NCI-H748 treated with DMSO at 0.1 percent for 48 hours (cell line): ENCODE data around the gene IFIT2.
"Not testable (repeated sequence)": the region's sequence is repeated elsewhere in the genome, so short reads cannot be mapped to it uniquely, and the experiment has no call there.

Experiments used
- DNase-seq: peaks from one replicate; lab custom pipeline; 2025; lab: John Stamatoyannopoulos, UW

The IFIT2 gene

DNA sequence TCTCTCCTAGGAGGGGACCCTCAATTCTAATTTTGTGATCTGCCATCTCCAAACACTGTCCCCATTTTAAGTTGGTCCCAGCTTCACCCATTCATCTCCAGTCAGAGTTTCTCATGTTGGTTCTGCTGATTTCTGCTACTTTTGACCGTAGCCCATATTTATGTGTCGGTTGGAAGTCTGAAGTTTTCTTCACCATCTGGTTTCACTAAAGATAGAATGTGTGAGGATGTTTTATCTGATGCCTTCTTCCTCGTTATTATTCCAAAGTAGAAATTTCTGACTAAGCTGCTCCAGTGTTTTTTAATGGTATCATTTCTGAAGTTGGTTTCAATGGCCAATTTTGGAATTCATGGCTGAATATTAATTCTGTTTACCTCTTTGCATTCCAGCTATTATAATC is 21.3 kb upstream of the IFIT2 start:
- DNase-seq = no peak

DNA sequence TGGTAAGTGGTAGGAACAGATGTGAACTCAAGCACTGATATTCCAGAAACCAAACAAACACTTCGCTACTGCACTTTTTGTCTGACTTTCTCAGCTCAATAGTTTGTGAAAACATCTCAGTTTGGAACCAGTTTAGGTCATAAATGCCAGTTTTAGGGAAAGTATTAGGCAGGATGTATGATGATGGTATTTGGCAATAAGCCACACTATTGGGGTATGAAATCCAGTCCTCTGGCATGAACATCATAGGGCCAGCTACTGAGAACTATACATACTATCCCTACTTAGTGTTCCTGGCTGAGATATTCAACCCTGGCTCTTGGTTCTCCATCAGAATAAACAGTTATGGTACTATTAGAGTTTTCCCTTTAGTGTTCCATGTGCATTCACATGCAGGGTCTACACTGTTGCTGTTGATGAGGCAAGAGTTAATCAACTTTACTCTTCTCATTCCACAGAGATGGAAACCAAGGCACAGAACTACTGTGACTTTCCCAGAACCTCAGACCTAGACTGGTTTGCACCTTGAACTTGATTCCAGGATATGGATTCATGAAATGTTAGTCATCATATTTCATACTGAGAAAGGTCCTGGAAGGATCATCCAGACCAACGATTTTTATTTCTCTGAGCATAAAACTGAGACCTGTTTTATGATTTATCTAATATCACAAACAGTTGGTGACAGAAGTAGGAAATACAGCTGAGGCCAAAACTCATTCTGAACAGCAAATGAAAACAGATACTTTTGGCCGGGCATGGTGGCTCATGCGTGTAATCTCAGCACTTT is 20.0 kb upstream of the IFIT2 start:
- no peak for DNase-seq

DNA sequence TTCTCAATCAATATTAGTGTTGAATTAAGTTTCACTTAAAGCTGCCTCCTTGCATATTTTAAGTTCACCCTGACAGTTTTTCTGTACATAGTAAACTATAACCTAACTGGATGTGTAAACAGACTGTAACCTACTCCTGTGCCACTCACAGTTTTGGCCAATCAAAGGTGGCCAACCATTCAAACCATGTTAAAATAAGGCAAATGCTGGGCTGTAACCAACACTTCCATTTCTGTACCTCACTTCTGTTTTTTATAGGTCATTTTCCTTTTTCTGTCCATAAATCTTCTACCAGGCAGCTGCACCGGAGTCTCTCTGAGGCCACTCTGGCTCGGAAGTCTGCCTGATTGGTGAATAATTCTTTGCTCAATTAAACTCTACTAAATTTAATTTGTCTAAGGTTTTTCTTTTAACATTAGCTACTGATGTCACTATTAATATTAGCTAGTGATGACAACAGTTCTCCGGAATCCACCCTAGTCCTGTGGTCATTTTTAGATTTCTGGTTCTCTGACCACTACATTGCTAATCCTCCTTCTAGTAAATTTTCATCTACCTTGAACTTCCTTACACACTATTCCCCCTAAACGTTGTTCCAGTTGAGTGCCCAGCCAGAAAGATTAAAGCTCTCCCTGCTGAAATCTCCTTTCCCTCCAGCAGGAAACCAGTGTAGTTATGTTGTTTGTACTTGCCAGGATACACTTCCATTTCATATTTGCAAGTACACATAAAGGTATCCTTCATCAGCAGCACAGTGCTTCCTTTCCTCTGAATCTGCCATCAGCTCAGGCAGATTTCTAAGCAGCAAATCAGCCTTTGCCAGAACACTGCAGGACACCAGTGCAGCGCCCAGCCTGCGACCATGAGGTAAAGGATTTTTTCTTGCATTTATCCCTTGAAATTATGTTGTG is 18.6 kb upstream of the IFIT2 start:
- DNase-seq = no peak

DNA sequence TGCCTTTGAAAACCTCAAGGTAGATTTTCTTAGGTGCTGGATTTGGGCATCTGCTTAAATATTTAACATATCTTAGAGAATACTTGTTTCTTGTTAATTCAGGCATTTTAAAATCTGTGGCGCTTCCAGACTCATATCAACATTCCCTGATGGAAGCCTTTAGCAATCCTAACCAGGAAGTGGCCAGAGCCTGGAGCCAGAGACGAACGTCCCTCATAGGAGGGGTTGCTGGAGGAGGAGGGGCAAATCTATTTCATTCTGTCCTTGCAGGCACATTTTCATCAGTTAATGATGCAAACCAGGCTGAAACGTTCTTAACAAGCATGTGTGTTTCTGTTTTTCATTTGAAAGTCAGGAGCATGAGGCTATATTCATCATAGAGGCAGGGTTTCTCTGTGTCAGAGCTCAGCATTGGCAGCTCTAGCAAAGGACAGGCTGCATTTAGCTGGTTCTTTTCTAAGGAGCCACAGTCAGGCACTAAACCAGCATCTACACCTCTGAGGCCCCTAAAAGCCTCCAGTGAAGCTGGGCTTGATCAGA is 17.8 kb upstream of the IFIT2 start:
- DNase-seq = no peak

DNA sequence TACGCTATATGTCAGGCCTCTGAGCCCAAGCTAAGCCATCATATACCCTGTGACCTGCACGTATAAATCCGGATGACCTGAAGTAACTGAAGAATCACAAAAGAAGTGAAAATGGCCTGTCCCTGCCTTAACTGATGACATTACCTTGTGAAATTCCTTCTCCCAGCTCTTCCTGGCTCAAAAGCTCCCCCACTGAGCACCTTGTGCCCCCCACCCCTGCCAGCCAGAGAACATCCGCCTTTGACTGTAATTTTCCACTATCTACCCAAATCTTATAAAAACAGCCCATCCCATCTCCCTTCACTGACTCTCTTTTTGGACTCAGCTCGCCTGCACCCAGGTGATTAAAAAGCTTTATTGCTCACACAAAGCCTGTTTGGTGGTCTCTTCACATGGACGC is 17.1 kb upstream of the IFIT2 start:
- DNase-seq = not testable (repeated sequence)

DNA sequence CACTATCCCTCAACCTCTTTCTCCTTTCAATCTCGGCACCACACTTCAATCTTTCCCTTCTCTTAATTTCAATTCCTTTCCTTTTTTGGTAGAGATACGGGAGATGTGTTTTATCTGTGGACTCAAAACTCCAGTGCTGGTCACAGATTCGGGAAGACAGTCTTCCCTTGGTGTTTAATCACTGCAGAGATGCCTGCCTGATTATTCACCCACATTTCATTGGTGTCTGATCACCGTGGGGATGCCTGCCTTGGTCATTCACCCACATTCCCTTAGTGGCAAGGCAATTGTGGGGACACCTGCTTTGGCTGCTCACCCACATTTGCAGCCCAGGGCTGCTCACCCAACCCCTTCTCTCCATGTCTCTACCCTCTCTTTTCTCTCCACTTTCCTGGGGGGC is 16.5 kb upstream of the IFIT2 start:
- DNase-seq = not testable (repeated sequence)

DNA sequence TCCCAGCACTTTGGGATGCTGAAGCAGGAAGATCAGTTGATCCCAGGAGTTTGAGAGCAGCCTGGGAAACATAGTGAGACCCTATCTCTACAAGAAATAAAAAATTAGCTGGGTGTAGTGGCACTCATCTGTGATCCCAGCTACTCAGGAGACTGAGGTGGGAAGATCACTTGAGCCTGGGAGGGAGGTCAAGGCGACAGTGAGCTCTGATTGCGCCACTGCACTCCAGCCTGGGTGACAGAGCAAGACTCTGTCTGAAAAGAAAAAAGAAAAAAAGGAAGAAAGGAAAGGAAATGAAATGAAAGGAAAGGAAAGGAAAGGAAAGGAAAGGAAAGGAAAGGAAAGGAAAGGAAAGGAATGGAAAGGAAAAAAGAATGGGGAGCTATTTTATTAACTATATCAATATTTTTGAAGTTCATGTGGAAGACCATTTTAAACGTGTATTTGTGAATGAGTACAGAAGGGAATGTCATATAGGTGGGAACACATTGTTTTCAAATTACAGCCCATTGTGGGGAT is 7.1 kb upstream of the IFIT2 start:
- no peak for DNase-seq

DNA sequence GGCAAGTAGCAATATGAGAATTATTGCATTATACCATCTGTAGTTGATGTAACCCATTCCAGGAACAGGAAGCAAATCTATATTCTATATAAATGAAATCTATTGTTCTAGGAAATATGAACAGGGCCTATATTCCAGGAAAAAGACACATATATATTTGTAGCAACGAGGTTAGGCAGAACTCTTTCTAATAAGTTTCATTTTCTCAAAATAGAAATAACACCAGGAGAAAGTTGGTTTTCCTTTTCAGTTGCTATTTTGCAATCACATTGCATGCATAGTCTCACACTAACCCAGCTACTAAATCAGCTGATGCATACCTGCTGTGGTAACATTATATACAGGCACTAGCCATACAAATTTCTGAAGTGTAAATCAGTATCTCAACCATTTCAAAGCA is 6.2 kb upstream of the IFIT2 start:
- DNase-seq = no peak

DNA sequence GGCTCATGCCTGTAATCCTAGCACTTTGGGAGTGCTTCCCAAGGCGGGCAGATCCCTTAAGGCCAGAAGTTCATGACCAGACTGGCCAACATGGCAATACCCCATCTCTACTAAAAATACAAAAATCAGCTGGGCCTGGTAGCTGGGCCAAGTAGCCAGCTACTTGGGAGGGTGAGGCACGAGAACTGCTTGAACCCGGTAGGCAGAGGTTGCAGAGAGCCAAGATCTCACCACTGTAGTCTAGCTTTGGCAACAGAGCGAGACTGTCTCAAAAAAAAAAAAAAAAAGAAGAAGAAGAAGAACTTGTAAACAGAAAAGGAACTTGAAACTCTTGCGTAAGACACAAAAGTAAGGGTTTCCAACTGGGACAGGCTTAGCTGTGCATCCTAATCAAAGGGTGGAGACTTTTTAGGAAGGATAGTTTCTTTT is 5.6 kb upstream of the IFIT2 start:
- no peak for DNase-seq

DNA sequence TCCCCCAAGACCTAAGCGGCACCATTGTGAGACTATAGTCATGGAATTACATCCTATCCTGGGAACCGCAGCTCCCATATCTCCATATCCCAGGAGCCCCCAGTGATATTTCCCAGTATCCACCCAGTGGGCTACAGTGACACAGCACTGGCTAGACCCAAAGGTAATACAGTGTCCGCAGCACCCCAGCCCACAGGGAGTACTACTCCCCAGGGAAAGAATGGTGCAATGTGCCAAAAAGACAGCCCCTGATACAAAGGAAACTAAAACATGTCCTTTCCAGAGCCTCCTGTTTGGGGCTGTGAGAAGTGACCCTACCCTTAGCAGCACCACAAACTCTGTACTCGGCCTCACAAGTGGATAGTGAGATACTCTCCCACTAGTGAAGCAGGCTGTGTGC is 4.5 kb upstream of the IFIT2 start:
- DNase-seq = no peak

DNA sequence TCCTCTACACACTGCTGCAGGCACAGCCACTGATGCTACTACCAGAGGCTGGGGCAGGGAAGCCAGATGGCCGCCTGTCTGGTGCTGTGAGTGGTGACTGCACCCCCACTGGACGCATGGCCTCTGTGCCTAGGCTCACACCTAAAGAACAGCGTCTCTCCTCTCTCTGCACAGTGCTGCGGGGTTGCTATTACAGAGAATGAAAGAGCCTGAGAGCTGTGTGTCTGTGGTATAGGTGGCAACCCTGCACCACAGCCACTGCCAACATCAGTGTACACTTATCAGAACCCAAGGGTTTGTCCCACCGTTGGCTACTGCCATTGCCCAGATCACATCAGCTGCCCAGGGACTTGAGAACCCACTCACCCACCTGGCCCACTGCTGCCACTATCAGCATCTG is 4.1 kb upstream of the IFIT2 start:
- no peak for DNase-seq

DNA sequence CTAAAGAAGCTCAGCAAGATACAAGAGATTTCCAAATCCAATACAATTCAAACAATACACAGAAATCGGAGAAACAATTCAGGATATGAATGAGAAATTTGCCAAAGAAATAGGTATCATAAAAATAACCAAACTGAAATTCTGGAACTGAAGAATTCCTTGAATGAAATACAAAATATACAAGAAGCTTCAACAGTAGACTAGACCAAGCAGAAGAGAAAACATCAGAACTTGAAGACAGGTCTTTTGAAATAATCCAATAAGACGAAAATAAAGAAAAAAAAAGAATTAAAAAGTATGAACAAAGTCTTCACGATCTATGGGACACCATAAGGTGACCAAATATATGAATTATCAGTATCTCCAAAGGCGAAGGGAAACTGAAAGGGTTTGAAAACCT is 2.8 kb upstream of the IFIT2 start:
- no peak for DNase-seq

DNA sequence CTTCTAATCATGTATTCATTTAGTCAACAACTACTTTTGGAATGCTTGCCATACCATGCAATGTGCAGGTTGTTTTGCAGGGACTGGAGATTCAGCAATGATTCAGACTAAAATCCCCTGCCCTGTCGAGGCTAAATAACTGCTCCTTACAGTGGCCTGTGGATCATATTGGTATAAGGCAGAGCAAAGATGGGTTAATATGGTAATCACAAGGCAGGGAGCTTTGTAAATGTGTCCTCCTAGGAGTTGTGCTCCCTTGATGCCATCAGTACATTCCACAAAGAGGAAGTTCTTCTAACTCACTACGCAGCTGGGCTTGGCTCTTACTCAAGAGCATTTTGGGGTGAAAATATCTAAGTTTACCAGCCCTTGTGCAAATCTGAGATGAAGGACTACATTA is 614 bp upstream of the IFIT2 start:
- no peak for DNase-seq

DNA sequence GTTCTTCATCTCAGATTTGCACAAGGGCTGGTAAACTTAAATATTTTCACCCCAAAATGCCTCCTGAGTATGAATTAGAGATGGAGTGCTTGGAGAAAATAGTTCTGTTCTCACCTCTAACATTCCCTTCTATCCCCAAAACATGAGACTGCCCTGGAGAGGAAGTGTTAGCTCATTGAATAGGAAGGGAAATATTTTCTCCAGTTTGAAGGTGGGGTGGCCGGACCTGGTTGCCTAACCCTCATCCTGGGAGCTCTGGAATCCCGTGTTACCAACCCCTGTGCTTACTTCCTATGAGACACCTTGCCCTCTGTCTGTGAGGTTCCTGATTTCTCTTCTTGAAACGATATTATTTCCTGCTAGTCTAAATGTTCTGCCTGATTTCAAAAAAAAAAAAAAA is 779 bp downstream of the IFIT2 start:
- DNase-seq = no peak

DNA sequence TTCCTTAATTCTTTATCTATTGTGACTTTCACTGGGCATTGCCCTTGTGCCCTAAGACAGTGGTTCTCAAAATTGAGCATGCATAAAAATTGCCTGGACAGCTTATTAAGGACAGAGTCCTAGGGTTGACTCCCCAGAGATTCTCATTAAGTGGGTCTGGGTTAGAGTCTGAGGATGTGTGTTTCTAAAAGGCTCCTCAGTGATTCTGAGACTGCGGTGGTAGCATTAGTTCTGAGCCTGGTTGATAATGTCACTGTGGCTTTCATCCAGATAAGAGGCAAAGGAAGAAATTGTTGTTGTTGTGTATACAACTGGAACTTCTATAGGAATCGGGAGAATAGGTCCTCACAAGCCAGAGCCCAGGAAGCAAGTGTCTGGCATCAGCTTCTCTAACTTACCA is 1.3 kb downstream of the IFIT2 start:
- no peak for DNase-seq

DNA sequence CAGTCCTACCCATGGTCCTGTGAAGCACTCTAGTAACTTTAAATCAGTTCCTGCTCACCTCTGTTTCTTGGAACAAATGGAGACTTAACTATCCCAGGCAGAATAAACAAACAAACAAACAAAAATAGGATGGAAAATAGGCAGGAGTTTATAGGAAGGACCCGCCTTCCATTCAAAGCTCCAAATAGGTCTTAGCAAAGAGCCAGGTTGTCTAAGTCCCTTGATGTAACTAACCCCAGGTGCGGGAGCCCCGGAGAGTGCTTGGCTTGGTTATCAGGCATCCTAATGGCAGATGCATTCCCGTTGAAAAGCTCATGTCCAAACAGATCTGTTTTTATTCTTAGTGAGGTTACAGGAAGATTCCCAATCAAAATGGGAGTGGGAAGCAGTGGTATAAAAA is 2.2 kb downstream of the IFIT2 start:
- no peak for DNase-seq

DNA sequence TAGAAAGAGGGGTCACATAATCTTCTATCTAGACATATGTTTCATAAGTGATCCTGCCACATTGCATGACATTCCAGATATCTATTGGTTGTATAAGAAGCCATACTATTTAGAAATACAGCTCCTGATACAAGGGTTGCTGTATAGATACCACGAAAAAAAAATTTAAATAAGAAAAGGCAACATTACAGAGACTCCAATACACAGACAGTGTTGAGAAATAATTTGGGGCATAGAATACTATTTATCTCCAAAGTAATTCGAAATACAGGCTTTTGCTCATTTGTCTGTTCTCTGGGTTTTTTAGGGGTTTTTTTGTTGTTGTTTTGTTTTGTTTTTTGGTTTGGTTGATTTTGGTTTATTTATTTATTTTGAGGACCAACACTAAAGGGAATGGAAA is 2.6 kb downstream of the IFIT2 start:
- no peak for DNase-seq

DNA sequence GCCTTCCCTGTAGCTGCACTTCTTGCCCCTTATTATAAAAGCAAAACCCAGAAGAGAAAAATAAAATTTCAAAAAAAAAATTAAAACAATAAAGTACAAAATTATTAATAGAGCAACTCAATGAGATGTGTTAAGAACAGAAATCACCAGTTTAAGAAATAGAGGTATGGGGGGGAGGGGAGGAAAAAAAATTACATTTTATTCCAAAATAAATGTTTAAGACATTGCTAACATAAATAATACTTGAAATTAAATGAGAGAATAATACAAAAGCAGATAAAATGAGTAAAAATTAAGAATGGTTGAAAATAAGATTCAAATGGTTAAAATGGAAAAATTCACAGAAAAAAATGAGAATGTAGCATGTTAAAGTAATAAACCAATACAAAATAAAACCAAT is 3.1 kb downstream of the IFIT2 start:
- no peak for DNase-seq

DNA sequence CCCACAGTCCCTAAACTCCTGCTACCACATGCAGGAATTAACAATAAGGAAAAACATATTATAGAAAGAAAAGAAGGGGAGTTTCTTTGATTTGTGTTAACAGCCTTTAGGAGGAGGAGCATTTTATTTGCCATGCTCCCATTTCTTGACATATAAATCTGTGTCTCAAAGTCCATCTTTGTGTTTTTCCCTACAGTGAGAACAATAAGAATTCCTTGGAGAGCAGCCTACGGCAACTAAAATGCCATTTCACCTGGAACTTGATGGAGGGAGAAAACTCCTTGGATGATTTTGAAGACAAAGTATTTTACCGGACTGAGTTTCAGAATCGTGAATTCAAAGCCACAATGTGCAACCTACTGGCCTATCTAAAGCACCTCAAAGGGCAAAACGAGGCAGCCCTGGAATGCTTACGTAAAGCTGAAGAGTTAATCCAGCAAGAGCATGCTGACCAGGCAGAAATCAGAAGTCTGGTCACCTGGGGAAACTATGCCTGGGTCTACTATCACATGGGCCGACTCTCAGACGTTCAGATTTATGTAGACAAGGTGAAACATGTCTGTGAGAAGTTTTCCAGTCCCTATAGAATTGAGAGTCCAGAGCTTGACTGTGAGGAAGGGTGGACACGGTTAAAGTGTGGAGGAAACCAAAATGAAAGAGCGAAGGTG is 4.1 kb downstream of the IFIT2 start:
- DNase-seq = no peak

DNA sequence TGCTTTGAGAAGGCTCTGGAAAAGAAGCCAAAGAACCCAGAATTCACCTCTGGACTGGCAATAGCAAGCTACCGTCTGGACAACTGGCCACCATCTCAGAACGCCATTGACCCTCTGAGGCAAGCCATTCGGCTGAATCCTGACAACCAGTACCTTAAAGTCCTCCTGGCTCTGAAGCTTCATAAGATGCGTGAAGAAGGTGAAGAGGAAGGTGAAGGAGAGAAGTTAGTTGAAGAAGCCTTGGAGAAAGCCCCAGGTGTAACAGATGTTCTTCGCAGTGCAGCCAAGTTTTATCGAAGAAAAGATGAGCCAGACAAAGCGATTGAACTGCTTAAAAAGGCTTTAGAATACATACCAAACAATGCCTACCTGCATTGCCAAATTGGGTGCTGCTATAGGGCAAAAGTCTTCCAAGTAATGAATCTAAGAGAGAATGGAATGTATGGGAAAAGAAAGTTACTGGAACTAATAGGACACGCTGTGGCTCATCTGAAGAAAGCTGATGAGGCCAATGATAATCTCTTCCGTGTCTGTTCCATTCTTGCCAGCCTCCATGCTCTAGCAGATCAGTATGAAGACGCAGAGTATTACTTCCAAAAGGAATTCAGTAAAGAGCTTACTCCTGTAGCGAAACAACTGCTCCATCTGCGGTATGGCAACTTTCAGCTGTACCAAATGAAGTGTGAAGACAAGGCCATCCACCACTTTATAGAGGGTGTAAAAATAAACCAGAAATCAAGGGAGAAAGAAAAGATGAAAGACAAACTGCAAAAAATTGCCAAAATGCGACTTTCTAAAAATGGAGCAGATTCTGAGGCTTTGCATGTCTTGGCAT is 4.8 kb downstream of the IFIT2 start:
- no peak for DNase-seq

DNA sequence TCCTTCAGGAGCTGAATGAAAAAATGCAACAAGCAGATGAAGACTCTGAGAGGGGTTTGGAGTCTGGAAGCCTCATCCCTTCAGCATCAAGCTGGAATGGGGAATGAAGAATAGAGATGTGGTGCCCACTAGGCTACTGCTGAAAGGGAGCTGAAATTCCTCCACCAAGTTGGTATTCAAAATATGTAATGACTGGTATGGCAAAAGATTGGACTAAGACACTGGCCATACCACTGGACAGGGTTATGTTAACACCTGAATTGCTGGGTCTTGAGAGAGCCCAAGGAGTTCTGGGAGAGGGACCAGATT is 5.4 kb downstream of the IFIT2 start:
- no peak for DNase-seq

DNA sequence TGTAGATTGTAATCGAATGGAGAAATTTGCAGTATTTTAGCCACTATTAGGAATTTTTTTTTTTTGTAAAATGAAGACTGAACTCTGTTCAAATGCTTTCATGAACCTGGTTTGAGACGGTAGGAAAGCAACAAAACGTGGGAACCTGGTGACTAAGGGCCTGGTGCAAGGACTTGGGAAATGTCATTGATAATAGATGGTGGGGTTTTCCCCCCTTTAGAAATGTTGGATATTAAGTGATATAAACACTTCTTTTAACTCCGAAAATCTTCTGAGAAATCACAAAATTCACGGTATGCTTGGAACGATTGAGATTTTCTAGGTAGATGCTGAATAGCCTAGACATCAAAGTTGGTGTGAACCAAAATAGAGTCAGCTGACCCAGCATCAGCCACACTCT is 6.4 kb downstream of the IFIT2 start:
- DNase-seq = no peak
